ENCODE measurements around the gene NGEF. TPM values are rescaled to one million over a fixed set of nuclear protein-coding genes. Genes with fewer than 3 reads are reported as not detected.
A peak's percentile ranks its signal among the peaks of the same experiment; 100 is the strongest.

The NGEF gene
- total RNA-seq, 2 experiments from 2014 or later: 0.63 TPM; not detected in 1

- Mint-ChIP-seq H3K4me3 (peak overlapping the region; percentile 46), H3K27ac (no peak overlapping the region), H3K36me3 (ENCODE audit: low read depth) (no peaks in the 10 kb centered on the region), H3K9me3 (peaks cover 4% of the 10 kb centered on the region), H3K4me1 (ENCODE audit: low read depth) (peaks cover 8% of the 10 kb centered on the region), H3K27me3 (peaks cover 61% of the 10 kb centered on the region)
- POLR2A ChIA-PET: no interaction called here
- CTCF ChIA-PET: no interaction called here
- ATAC-seq: no peak
- no peak for DNase-seq
- intact Hi-C loops (cut with micrococcal nuclease): no loop called here
- TF ChIP-seq CTCF (IDR thresholded peaks at IDR 0.05): no peak
Measured at GRCh38 chr2:232927032-232927792, 85.8 kb downstream of the NGEF start.

- H3K27me3 Mint-ChIP-seq: peaks cover 57% of the 10 kb centered on the region
- ChIA-PET POLR2A (no interaction called here), CTCF (no interaction called here)
- H3K36me3 Mint-ChIP-seq (ENCODE audit: low read depth): no peaks in the 10 kb centered on the region
- TF ChIP-seq CTCF (IDR thresholded peaks at IDR 0.05): no peak
- no peak for DNase-seq
- peaks cover 4% of the 10 kb centered on the region for H3K9me3 Mint-ChIP-seq
- H3K4me1 Mint-ChIP-seq (ENCODE audit: low read depth): peaks cover 8% of the 10 kb centered on the region
- no peak overlapping the region for H3K27ac Mint-ChIP-seq
- no peak for ATAC-seq
- intact Hi-C loops (cut with micrococcal nuclease): no loop called here
- peak overlapping the region; percentile 46 for H3K4me3 Mint-ChIP-seq
Measured at GRCh38 chr2:232926431-232926939, 86.6 kb downstream of the NGEF start.

- peaks cover 4% of the 10 kb centered on the region for H3K9me3 Mint-ChIP-seq
- intact Hi-C loops (cut with micrococcal nuclease): no loop called here
- DNase-seq (no peak), ATAC-seq (no peak)
- no peak for TF ChIP-seq CTCF (IDR thresholded peaks at IDR 0.05)
- H3K4me3 Mint-ChIP-seq: no peak overlapping the region
- H3K36me3 Mint-ChIP-seq (ENCODE audit: low read depth): no peaks in the 10 kb centered on the region
- POLR2A ChIA-PET: interaction anchor here (1.1 kb wide), 1 partner anchor 22 kb away, joined by 3 read pairs; no protein-coding TSS in a partner anchor
- H3K4me1 Mint-ChIP-seq (ENCODE audit: low read depth): peaks cover 8% of the 10 kb centered on the region
- peaks cover 52% of the 10 kb centered on the region for H3K27me3 Mint-ChIP-seq
- H3K27ac Mint-ChIP-seq: no peak overlapping the region
- CTCF ChIA-PET: interaction anchor here (1.3 kb wide), 1 partner anchor 15 kb away, joined by 3 read pairs; no protein-coding TSS in a partner anchor
Measured at GRCh38 chr2:232925821-232926156, 87.3 kb downstream of the NGEF start.

- no peak overlapping the region for H3K27ac Mint-ChIP-seq
- H3K4me3 Mint-ChIP-seq: no peak overlapping the region
- no peak for DNase-seq
- H3K9me3 Mint-ChIP-seq: peaks cover 4% of the 10 kb centered on the region
- H3K36me3 Mint-ChIP-seq (ENCODE audit: low read depth): no peaks in the 10 kb centered on the region
- intact Hi-C loops (cut with micrococcal nuclease): no loop called here
- ChIA-PET CTCF (interaction anchor here (1.3 kb wide), 1 partner anchor 14 kb away, joined by 3 read pairs; no protein-coding TSS in a partner anchor), POLR2A (interaction anchor here (1.1 kb wide), 1 partner anchor 22 kb away, joined by 3 read pairs; no protein-coding TSS in a partner anchor)
- no peak for TF ChIP-seq CTCF (IDR thresholded peaks at IDR 0.05)
- H3K4me1 Mint-ChIP-seq (ENCODE audit: low read depth): peaks cover 8% of the 10 kb centered on the region
- peaks cover 53% of the 10 kb centered on the region for H3K27me3 Mint-ChIP-seq
- ATAC-seq: no peak
Measured at GRCh38 chr2:232925153-232925820, 87.8 kb downstream of the NGEF start.

GRCh38 chr2:232924433-232924832, 88.6 kb downstream of the NGEF start:
- intact Hi-C loops (cut with micrococcal nuclease): no loop called here

More at GRCh38 chr2:232924433-232924832, 88.6 kb downstream of the NGEF start:
- DNase-seq: no peak
- H3K4me1 Mint-ChIP-seq (ENCODE audit: low read depth): peaks cover 4% of the 10 kb centered on the region
- H3K27ac Mint-ChIP-seq: no peak overlapping the region
- H3K9me3 Mint-ChIP-seq: no peaks in the 10 kb centered on the region
- CTCF ChIA-PET: interaction anchor here (1.3 kb wide), 1 partner anchor 130 kb away, joined by 4 read pairs; no protein-coding TSS in a partner anchor
- H3K36me3 Mint-ChIP-seq (ENCODE audit: low read depth): no peaks in the 10 kb centered on the region
- H3K4me3 Mint-ChIP-seq: no peak overlapping the region
- no peak for ATAC-seq
- POLR2A ChIA-PET: no interaction called here
- H3K27me3 Mint-ChIP-seq: peaks cover 52% of the 10 kb centered on the region
- no peak for TF ChIP-seq CTCF (IDR thresholded peaks at IDR 0.05)
